GM12874 (cell line): ENCODE results near the gene INSIG1.

Experiments
- CTCF ChIP-seq: IDR thresholded peaks from 2 replicates; pipeline ENCODE4 v1.5.1; 2011; ENCODE audit warnings: low read depth, mild to moderate bottlenecking, control low read depth, low read length, moderate library complexity; ENCODE audit not compliant: insufficient read depth

Gene INSIG1

GRCh38 chr7:155337946-155338631 is 40.4 kb downstream of the INSIG1 start:
- TF ChIP-seq CTCF, result no peak

- no peak for TF ChIP-seq CTCF
Measured at GRCh38 chr7:155338632-155339320, 41.1 kb downstream of the INSIG1 start.

- no peak for TF ChIP-seq CTCF
Measured at GRCh38 chr7:155339474-155339873, 41.8 kb downstream of the INSIG1 start.

GRCh38 chr7:155340071-155340531 is 42.4 kb downstream of the INSIG1 start:
- no peak for TF ChIP-seq CTCF

GRCh38 chr7:155340721-155341120 is 43.0 kb downstream of the INSIG1 start:
- TF ChIP-seq CTCF, result no peak

- TF ChIP-seq CTCF, result no peak
Measured at GRCh38 chr7:155341463-155341983, 43.8 kb downstream of the INSIG1 start.

- TF ChIP-seq CTCF, result no peak
Measured at GRCh38 chr7:155342313-155342712, 44.6 kb downstream of the INSIG1 start.
